ENCODE data around the gene FARP1. TPM values are rescaled to one million over a fixed set of nuclear protein-coding genes. Genes with fewer than 3 reads are reported as not detected.

Gene FARP1
- total and polyA plus RNA-seq, 3 experiments from 2014 or later = 0.16 to 0.27 (median 0.26) TPM

DNA sequence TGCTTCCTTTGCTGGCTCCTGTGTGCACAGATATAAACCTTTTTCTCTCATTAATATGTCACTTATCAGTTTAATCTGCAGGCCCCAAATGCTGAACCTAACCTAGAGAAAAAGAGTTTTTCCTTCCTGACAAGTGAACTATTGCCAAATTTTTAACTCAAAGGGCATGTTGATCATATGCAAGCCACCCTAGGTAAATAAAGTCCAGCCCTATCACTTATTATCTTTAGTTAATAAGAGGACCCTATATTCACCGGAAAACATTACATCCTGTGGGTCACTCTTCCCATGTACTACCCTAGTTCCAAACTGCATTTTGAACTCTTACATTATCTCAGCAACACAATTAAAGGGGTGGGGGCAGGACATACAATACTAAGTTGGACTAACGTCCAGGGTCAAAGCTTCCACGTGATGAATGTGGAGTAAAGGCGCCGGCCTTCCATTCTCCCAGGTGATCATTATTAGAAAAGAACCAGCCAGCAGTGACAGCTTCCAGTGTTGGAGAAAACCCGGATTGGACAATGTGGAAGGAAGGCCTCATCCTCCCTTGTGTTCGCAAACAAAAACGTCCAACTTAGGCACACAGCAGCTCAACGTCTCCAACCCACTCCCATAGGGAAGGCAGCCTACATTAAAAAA, 347.4 kb downstream of the FARP1 start:
- DNase-seq = no peak
- H3K27me3 ChIP-seq (ENCODE audit: insufficient read depth, low read length, poor library complexity, severe bottlenecking) = no peaks in the 10 kb centered on the region
- Mint-ChIP-seq H3K27me3 (no peaks in the 10 kb centered on the region), H3K4me1 (peaks cover 75 to 93% (median 89%) of the 10 kb centered on the region in 3 donors), H3K36me3 (peaks cover 0 to 32% (median 3%) of the 10 kb centered on the region in 3 donors), H3K27ac (peak overlapping the region in 7 of 8 donors; percentile 25 to 62 (median 43)), H3K9me3 (no peaks in the 10 kb centered on the region), H3K4me3 (no peak overlapping the region)
- peaks cover 31% of the 10 kb centered on the region for H3K4me1 ChIP-seq (ENCODE audit: insufficient read depth, low read length)
- H3K9me3 ChIP-seq (ENCODE audit: low read length) = no peaks in the 10 kb centered on the region
- POLR2A ChIA-PET = no interaction called here
- CTCF ChIA-PET = interaction anchor here (1.1 to 1.3 kb wide), 2 partner anchors 45 to 81 kb away, joined by 3 read pairs; no protein-coding TSS in a partner anchor
- H3K27ac ChIP-seq (ENCODE audit: low read depth, low read length) = no peak overlapping the region
- H3K4me3 ChIP-seq (ENCODE audit: low read length) = no peak overlapping the region
- peaks cover 4% of the 10 kb centered on the region for H3K36me3 ChIP-seq (ENCODE audit: insufficient read depth, low read length)

- Histone ChIP-seq H3K4me3 (ENCODE audit: low read length) (no peak overlapping the region), H3K9me3 (ENCODE audit: low read length) (no peaks in the 10 kb centered on the region), H3K36me3 (ENCODE audit: insufficient read depth, low read length) (peaks cover 4% of the 10 kb centered on the region), H3K27ac (ENCODE audit: low read depth, low read length) (no peak overlapping the region), H3K4me1 (ENCODE audit: insufficient read depth, low read length) (peaks cover 25% of the 10 kb centered on the region), H3K27me3 (ENCODE audit: insufficient read depth, low read length, poor library complexity, severe bottlenecking) (no peaks in the 10 kb centered on the region)
- Mint-ChIP-seq H3K4me1 (peaks cover 70 to 93% (median 89%) of the 10 kb centered on the region in 3 donors), H3K9me3 (no peaks in the 10 kb centered on the region), H3K4me3 (no peak overlapping the region), H3K36me3 (peaks cover 0 to 35% (median 3%) of the 10 kb centered on the region in 3 donors), H3K27me3 (no peaks in the 10 kb centered on the region), H3K27ac (peak overlapping the region in 2 of 8 donors; percentile 5 to 47)
- CTCF ChIA-PET = no interaction called here
- DNase-seq = no peak
- POLR2A ChIA-PET = no interaction called here
Observed at GRCh38 chr13:98490866-98491265, 348.0 kb downstream of the FARP1 start.

GRCh38 chr13:98492335-98493041, 349.6 kb downstream of the FARP1 start:
- DNase-seq = no peak
- H3K27ac Mint-ChIP-seq = peak overlapping the region in 7 of 8 donors; percentile 3 to 89 (median 41)
- H3K4me3 ChIP-seq (ENCODE audit: low read length) = no peak overlapping the region
- H3K9me3 ChIP-seq (ENCODE audit: low read length) = no peaks in the 10 kb centered on the region
- H3K36me3 Mint-ChIP-seq = peaks cover 0 to 43% (median 3%) of the 10 kb centered on the region in 3 donors
- H3K4me3 Mint-ChIP-seq = no peak overlapping the region
- H3K9me3 Mint-ChIP-seq = no peaks in the 10 kb centered on the region
- POLR2A ChIA-PET = no interaction called here
- H3K4me1 Mint-ChIP-seq = peaks cover 69 to 93% (median 90%) of the 10 kb centered on the region in 3 donors
- H3K27me3 ChIP-seq (ENCODE audit: insufficient read depth, low read length, poor library complexity, severe bottlenecking) = no peaks in the 10 kb centered on the region
- H3K36me3 ChIP-seq (ENCODE audit: insufficient read depth, low read length) = peaks cover 4% of the 10 kb centered on the region
- H3K27ac ChIP-seq (ENCODE audit: low read depth, low read length) = no peak overlapping the region
- CTCF ChIA-PET = no interaction called here
- no peaks in the 10 kb centered on the region for H3K27me3 Mint-ChIP-seq
- peaks cover 10% of the 10 kb centered on the region for H3K4me1 ChIP-seq (ENCODE audit: insufficient read depth, low read length)

- Mint-ChIP-seq H3K27ac (peak overlapping the region in 6 of 8 donors; percentile 11 to 89 (median 40)), H3K9me3 (no peaks in the 10 kb centered on the region), H3K4me3 (no peak overlapping the region), H3K27me3 (no peaks in the 10 kb centered on the region), H3K4me1 (peaks cover 70 to 93% (median 90%) of the 10 kb centered on the region in 3 donors), H3K36me3 (peaks cover 0 to 50% (median 4%) of the 10 kb centered on the region in 3 donors)
- no peak overlapping the region for H3K27ac ChIP-seq (ENCODE audit: low read depth, low read length)
- POLR2A ChIA-PET = no interaction called here
- H3K36me3 ChIP-seq (ENCODE audit: insufficient read depth, low read length) = peaks cover 4% of the 10 kb centered on the region
- peaks cover 10% of the 10 kb centered on the region for H3K4me1 ChIP-seq (ENCODE audit: insufficient read depth, low read length)
- H3K9me3 ChIP-seq (ENCODE audit: low read length) = no peaks in the 10 kb centered on the region
- H3K4me3 ChIP-seq (ENCODE audit: low read length) = no peak overlapping the region
- H3K27me3 ChIP-seq (ENCODE audit: insufficient read depth, low read length, poor library complexity, severe bottlenecking) = no peaks in the 10 kb centered on the region
- CTCF ChIA-PET = no interaction called here
- DNase-seq = no peak
Observed at GRCh38 chr13:98493042-98493712, 350.3 kb downstream of the FARP1 start.

GRCh38 chr13:98494769-98495168, 351.9 kb downstream of the FARP1 start:
- DNase-seq = no peak
- Histone ChIP-seq H3K4me1 (ENCODE audit: insufficient read depth, low read length) (peaks cover 9% of the 10 kb centered on the region), H3K27me3 (ENCODE audit: insufficient read depth, low read length, poor library complexity, severe bottlenecking) (no peaks in the 10 kb centered on the region), H3K27ac (ENCODE audit: low read depth, low read length) (no peak overlapping the region), H3K9me3 (ENCODE audit: low read length) (no peaks in the 10 kb centered on the region), H3K4me3 (ENCODE audit: low read length) (no peak overlapping the region), H3K36me3 (ENCODE audit: insufficient read depth, low read length) (peaks cover under 1% of the 10 kb centered on the region)
- Mint-ChIP-seq H3K27ac (peak overlapping the region in 2 of 8 donors; percentile 11 to 25), H3K36me3 (peaks cover 0 to 56% (median 4%) of the 10 kb centered on the region in 3 donors), H3K27me3 (no peaks in the 10 kb centered on the region), H3K4me3 (peak overlapping the region in 1 of 7 donors; percentile 32), H3K4me1 (peaks cover 61 to 90% (median 81%) of the 10 kb centered on the region in 3 donors), H3K9me3 (no peaks in the 10 kb centered on the region)
- POLR2A ChIA-PET = no interaction called here
- CTCF ChIA-PET = interaction anchor here (1.2 to 1.6 kb wide), 3 partner anchors 10 to 158 kb away, joined by 3 to 4 read pairs (median 4); no protein-coding TSS in a partner anchor

DNA sequence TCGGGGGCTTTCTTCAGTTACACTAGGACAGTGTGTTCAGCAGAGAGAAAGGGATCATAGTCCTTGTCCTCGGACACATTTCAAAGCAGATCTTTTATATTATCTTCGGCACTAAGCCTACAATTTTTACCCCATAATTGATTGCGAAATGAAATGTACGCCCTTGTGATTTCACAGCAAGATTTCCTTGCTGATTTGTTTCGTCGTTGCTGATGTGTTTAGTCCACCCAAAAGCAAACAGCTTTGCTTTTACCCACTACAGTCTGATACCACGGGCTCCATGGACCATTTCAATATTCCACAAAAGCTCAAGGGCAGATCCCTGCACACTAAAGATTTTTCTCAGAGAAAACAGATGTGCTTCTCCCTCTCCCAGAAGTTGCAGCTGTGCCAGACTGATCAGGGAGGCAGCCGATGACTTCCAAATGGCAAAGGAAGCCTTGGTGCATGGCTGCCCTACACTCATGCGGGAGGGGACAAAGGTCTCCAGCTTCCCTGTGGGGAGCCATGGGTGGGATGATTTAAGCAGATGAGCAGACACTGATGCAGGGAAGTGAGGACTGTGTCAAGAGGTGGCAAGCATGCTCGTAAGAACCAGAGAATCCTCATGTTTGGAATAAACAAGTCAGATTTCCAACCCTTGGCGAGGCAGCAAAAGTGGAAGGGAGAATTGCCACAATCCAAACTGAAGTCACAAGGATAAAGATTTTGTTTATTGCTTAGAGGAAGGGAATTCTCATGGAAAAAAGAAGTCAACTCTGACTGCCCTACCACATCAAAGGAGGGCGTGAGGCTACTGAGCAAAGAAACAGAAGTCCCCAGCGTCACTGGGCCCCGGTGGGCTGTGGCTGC, 353.0 kb downstream of the FARP1 start:
- no peak for DNase-seq
- Mint-ChIP-seq H3K4me3 (no peak overlapping the region), H3K9me3 (no peaks in the 10 kb centered on the region), H3K27ac (peak overlapping the region in 4 of 8 donors; percentile 8 to 87 (median 46)), H3K27me3 (no peaks in the 10 kb centered on the region), H3K36me3 (peaks cover 0 to 62% (median 4%) of the 10 kb centered on the region in 3 donors), H3K4me1 (peaks cover 53 to 91% (median 81%) of the 10 kb centered on the region in 3 donors)
- Histone ChIP-seq H3K27me3 (ENCODE audit: insufficient read depth, low read length, poor library complexity, severe bottlenecking) (no peaks in the 10 kb centered on the region), H3K4me3 (ENCODE audit: low read length) (no peak overlapping the region), H3K9me3 (ENCODE audit: low read length) (no peaks in the 10 kb centered on the region), H3K36me3 (ENCODE audit: insufficient read depth, low read length) (peaks cover 5% of the 10 kb centered on the region), H3K27ac (ENCODE audit: low read depth, low read length) (no peak overlapping the region), H3K4me1 (ENCODE audit: insufficient read depth, low read length) (no peaks in the 10 kb centered on the region)
- ChIA-PET CTCF (interaction anchor here (1.2 kb wide), 1 partner anchor 157 kb away, joined by 4 read pairs; no protein-coding TSS in a partner anchor), POLR2A (no interaction called here)

DNA sequence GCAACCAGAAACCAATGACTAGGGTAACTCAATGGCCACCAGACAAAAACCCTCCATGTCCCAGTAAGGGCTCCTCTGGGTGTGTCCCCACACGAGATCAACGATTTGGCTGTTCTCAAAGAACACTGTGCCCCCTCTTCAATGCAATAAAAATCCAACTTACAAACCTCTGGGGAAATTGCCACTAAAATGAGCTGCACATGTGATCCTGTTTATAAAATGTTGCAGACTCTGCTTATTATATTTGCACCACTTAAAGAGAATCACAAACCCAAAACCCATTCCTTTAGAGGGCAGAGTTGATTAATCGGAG, 353.5 kb downstream of the FARP1 start:
- CTCF ChIA-PET = no interaction called here
- H3K36me3 ChIP-seq (ENCODE audit: insufficient read depth, low read length) = peaks cover 5% of the 10 kb centered on the region
- no peak overlapping the region for H3K27ac ChIP-seq (ENCODE audit: low read depth, low read length)
- Mint-ChIP-seq H3K36me3 (peaks cover 0 to 59% (median 4%) of the 10 kb centered on the region in 3 donors), H3K9me3 (no peaks in the 10 kb centered on the region), H3K4me1 (peaks cover 49 to 90% (median 79%) of the 10 kb centered on the region in 3 donors), H3K27ac (peak overlapping the region in 4 of 8 donors; percentile 1 to 87 (median 50)), H3K27me3 (no peaks in the 10 kb centered on the region), H3K4me3 (no peak overlapping the region)
- H3K4me1 ChIP-seq (ENCODE audit: insufficient read depth, low read length) = no peaks in the 10 kb centered on the region
- no peaks in the 10 kb centered on the region for H3K9me3 ChIP-seq (ENCODE audit: low read length)
- DNase-seq = no peak
- H3K27me3 ChIP-seq (ENCODE audit: insufficient read depth, low read length, poor library complexity, severe bottlenecking) = no peaks in the 10 kb centered on the region
- POLR2A ChIA-PET = no interaction called here
- H3K4me3 ChIP-seq (ENCODE audit: low read length) = no peak overlapping the region

All from CD8-positive, alpha-beta memory T cell (primary cell).